PC-9 (cell line): ENCODE data around the gene CD163L1.

Experiments
- CTCF ChIP-seq: fragments of 200-600 bp; sonication (generic); conservative IDR thresholded peaks from 2 replicates; pipeline ENCODE4 v1.6.1; 2017; ENCODE audit warnings: mixed run types, antibody characterized with exemption, mild to moderate bottlenecking, moderate library complexity
- EZH2 ChIP-seq: fragments of 200-600 bp; sonication (generic); IDR thresholded peaks from 2 replicates; pipeline ENCODE4 v1.8.0; 2017; ENCODE audit warnings: antibody characterized with exemption, low read depth

DNA sequence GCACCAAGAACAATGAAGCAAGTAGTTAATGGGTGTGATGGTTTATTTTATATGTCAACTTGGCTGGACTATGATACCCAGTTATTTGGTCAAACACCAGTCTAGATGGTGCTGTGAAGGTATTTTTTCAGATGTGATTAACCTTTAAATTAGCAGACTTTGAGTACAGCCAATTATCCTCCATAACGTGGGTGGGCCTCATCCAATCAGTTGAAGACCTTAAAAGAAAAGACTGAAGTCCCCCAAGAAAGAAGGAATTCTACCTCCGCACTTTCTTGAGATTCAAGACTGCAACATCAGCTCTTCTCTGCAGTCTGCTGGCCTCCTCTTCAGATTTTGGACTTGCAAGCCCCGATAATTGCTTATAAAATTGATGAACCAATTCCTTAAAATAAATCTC lies 47.5 kb downstream of the CD163L1 start:
- TF ChIP-seq CTCF (no peak), EZH2 (no peak)
